Measurements from ENCODE around the gene CLEC16A.

CLEC16A gene

GRCh38 chr16:11047939-11048800 lies 103.8 kb downstream of the CLEC16A start:
- DNase-seq = no peak

GRCh38 chr16:11049396-11050059 lies 105.2 kb downstream of the CLEC16A start:
- DNase-seq = no peak

- DNase-seq = peak; percentile 49
Measured at GRCh38 chr16:11050536-11050935, 106.2 kb downstream of the CLEC16A start.

DNA sequence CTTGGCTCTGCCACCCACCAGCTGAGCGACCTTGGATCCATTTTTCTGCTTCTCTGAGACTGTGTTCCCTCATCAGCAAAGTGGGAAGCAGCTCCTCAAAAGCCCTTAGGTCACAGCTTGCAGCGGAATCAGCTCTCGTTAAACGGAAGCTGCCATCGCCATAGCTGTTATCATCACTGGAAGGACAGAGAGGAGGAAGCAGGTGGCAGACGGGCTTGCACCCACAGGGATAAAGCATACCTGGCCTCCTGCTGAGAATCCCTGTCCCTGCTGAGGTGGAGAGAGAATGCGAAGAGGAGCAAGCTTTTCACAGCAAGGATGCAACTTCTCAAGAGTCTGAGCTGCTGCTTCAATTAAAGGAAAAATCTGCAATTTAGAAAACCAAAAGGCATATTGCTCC lies 106.6 kb downstream of the CLEC16A start:
- DNase-seq = peak; percentile 90

DNA sequence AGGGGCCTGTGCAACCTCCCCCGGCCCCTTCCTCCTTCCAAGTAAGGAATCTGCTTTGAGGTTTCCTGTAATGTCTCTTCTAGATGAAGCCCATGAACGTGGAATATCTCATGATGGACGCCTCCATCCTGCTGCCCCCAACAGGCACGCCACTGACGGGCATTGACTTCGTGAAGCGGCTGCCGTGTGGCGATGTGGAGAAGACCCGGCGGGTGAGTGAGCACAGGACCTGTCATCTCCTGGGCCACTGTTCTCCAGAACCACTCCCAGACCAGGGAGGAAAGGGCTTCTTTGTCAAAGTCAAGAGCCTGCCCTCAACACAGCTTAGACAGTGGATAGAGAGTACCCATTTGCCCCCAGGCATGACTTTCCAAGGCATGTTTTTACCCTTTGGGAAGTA lies 107.1 kb downstream of the CLEC16A start:
- DNase-seq = no peak

GRCh38 chr16:11051879-11052808 lies 107.8 kb downstream of the CLEC16A start:
- DNase-seq = no peak

DNA sequence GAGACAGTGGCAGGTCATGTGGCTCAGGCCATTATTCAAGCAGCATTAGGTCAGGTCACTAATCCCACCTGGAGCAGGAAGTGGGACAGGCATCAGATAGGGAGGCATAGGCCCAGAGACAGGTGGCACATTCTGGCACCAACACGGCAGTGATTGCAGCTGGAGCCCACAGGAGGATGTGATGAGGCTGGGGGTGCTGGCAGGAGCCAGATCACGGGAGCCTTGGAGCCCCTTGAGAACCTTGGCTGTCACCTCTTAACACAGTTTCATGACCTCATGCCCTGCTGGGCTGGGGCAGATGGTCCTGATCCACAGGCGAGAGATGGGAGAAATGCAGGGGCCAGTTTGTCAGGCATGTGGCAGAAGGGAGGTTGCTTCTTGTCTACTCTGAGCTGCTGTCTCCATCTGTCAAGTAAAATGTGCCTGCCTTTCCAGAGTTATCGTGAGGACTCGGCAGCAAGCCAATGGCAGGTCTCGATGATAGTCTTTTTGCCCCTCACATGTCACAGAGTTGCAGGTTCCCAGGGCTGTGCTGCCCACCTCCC lies 109.6 kb downstream of the CLEC16A start:
- DNase-seq = no peak

- DNase-seq = no peak
Measured at GRCh38 chr16:11056090-11056992, 112.0 kb downstream of the CLEC16A start.

- DNase-seq = no peak
Measured at GRCh38 chr16:11056993-11057649, 112.8 kb downstream of the CLEC16A start.

DNA sequence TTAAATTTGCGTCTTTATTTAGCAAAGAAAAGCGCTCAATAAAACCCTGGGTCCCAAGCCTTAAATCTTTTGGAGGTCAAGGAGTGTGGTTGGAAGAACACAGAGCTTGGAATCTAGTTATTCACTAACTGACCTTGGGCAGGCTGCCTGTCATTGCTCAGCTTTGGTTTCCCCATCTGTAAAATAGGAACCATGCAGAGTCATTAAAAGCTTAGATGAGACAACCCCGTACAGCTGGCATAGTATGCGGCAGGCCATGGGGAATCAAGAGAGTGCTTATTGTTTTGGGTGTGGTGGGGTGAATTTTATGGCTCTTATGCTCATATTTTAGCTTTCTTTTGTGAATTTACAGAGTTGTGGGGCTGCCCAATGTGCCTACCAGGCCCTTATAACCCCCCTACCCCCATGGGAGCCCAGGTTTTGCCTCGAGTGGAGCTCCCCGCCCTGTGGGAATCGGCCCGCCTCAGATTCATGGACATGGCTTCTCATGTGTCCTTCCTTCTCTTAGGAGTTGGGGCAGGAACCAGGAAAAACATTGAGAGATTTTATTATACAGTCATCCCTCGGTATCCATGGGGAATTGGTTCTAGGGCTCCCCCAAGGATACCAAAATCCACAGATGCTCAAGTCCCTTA lies 113.5 kb downstream of the CLEC16A start:
- DNase-seq = no peak

DNA sequence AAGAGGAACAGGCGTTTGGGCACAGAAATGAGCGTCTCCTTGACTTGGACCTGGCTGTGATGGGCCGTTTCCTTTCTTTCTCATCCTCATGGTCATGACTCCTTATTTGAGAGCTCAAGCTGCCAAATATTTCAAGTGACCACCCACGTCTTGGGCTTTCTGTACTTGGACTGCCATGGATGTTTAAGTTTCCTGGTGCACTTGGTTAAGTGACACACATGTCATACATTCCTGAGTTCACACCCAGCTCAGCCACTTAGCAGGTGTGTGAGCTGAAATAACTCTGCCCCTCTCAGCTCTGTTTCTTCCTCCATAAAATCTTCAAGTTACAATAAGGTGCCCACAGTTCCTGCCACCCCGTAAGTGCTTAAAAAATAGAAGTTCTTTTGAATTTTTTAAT lies 114.5 kb downstream of the CLEC16A start:
- no peak for DNase-seq

GRCh38 chr16:11059588-11059987 lies 115.2 kb downstream of the CLEC16A start:
- no peak for DNase-seq

GRCh38 chr16:11060364-11060763 lies 116.0 kb downstream of the CLEC16A start:
- no peak for DNase-seq

DNA sequence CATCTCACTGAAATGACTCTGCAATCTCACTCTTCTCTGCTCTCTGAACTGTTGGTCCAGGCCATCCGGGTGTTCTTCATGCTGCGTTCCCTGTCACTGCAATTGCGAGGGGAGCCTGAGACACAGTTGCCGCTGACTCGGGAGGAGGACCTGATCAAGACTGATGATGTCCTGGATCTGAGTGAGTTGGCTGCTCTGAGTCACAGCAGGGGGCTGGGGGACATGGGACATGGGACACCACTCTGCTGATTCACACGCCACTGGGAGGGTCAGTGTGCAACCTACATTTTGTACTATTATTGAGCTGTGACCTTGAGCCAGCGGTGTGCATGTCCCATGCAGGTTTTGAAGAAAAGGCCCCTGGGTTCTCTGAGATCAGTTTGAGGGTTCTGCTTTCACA lies 116.5 kb downstream of the CLEC16A start:
- no peak for DNase-seq

GRCh38 chr16:11061629-11062270 lies 117.4 kb downstream of the CLEC16A start:
- DNase-seq = no peak

GRCh38 chr16:11063448-11064201 lies 119.3 kb downstream of the CLEC16A start:
- no peak for DNase-seq

DNA sequence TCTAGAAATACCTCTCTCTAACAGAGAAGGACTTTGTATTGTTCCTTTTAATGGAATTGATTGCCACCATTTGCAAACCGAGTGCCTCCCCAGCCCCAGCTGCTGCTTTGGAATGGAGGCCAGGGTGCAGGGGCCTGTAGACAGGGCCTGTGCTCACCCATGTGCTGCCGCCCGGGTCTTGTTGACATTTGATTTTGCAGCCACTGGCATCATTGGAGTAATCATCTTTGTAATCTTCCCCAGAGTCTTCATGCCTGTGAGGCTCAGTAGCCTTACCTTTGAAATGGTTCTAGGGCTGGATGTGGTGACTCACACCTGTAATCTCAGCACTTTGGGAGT lies 119.8 kb downstream of the CLEC16A start:
- no peak for DNase-seq

DNA sequence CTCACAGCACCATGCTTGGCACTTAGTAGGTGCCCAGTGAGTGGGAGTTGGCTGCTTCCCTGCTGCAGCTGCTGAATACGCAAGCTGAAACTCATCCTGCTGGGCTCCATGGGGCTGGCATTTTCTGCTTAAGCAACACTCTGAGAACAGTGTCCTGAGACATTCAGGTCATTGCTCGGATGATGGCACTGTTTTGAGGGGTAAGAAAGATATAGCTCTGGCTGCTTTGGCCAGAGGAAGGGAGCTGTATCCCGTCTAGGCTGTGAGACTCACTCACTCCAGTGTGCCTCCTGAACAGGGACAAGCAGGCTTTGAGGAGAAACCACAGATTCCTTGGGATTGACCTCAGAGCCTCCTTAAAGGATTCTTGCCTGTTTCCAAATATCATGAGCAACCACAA lies 120.5 kb downstream of the CLEC16A start:
- no peak for DNase-seq

DNA sequence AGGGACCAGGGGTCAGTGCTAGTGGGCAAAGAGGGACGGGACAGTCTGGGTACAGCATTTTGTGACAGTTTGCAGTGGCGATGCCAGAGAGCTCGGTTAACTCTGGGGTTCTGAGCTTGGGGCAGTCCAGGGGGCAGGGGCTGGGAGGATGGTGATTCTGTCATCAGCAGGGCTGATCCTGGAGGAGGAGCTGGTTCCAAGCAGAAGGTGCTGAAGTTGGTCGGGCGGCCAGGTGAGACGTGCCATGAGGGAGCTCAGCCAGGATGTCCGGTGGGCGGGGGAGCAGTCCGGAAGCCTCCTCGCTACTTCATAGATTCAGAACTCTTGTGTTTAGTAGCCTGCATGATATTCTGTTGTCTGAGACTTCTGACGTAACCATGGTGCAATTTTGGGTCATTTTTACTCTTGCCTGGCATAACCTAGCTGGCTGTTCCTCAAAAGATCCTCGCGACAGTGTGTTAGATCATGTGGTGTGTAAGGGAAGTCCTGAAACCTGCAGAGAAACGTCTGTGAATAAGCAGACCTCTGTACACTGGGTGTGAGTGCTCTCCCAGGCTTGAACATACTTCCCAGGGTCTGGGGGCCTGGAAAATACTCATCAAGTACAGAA lies 122.0 kb downstream of the CLEC16A start:
- DNase-seq = no peak

Measured in NCI-H146 (cell line).